ENCODE results near the gene TPX2.

- TF ChIP-seq, protein P1, sequence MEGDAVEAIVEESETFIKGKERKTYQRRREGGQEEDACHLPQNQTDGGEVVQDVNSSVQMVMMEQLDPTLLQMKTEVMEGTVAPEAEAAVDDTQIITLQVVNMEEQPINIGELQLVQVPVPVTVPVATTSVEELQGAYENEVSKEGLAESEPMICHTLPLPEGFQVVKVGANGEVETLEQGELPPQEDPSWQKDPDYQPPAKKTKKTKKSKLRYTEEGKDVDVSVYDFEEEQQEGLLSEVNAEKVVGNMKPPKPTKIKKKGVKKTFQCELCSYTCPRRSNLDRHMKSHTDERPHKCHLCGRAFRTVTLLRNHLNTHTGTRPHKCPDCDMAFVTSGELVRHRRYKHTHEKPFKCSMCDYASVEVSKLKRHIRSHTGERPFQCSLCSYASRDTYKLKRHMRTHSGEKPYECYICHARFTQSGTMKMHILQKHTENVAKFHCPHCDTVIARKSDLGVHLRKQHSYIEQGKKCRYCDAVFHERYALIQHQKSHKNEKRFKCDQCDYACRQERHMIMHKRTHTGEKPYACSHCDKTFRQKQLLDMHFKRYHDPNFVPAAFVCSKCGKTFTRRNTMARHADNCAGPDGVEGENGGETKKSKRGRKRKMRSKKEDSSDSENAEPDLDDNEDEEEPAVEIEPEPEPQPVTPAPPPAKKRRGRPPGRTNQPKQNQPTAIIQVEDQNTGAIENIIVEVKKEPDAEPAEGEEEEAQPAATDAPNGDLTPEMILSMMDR (IDR thresholded peaks at IDR 0.05): no peak
- TF ChIP-seq EP300 (IDR thresholded peaks at IDR 0.05): no peak
Observed at GRCh38 chr20:31827059-31827458, 88.0 kb downstream of the TPX2 start.
